Stomach (tissue), 19 donors: ENCODE data around the gene ZNF358. TPM values are rescaled to one million over a fixed set of nuclear protein-coding genes. Genes with fewer than 3 reads are reported as not detected.

Experiments
- DNase-seq, 2 donors: peaks; one replicate each; pipeline versions ENCODE4 v3.0.0 to v3.0.0-alpha.2; 2013 to 2019
- H3K27ac ChIP-seq, 5 donors: fragments of 200-600 bp in 4 of 5; sonication (generic) in 4 of 5; one replicate each; pipeline ENCODE4 v1.5.1; 2013 to 2019; ENCODE audit warnings: mild to moderate bottlenecking in 1 of 5, moderate library complexity in 1 of 5
- H3K27me3 ChIP-seq, 3 donors: fragments of 200-600 bp; sonication (generic); one replicate each; pipeline ENCODE4 v1.5.1; 2017 to 2019; ENCODE audit warnings: mixed run types in 1 of 3
- H3K36me3 ChIP-seq, 4 donors: fragments of 200-600 bp; sonication (generic); 1 replicate in 3 of 4; 2 replicates in 1 of 4; pipeline ENCODE4 v1.5.1; 2016 to 2019
- H3K4me1 ChIP-seq, 4 donors: fragments of 200-600 bp; sonication (generic); one replicate each; pipeline ENCODE4 v1.5.1; 2016 to 2019
- H3K4me3 ChIP-seq, 4 donors: fragments of 200-600 bp; sonication (generic) in 3 of 4; one replicate each; pipeline ENCODE4 v1.5.1; 2016 to 2019; ENCODE audit warnings: mild to moderate bottlenecking in 1 of 4
- H3K9me3 ChIP-seq, 4 donors: fragments of 200-600 bp; sonication (generic); one replicate each; pipeline ENCODE4 v1.5.1; 2016 to 2019
- CTCF ChIP-seq, 7 experiments: fragments of 450-650 bp in 4 of 7; fragments of 200-600 bp in 3 of 7; sonication (generic) in 3 of 7; IDR thresholded peaks; one replicate each; pipeline ENCODE4 v1.5.1; 2016 to 2019; ENCODE audit warnings: antibody characterized with exemption in 7 of 7, control low read depth in 2 of 7, mild to moderate bottlenecking in 1 of 7
- EP300 ChIP-seq: sonication (generic); formaldehyde crosslinking; IDR thresholded peaks from one replicate; pipeline ENCODE4 v1.6.1; 2017; ENCODE audit warnings: antibody characterized with exemption
- POLR2A ChIP-seq, 4 donors: fragments of 450-650 bp; IDR thresholded peaks; one replicate each; pipeline ENCODE4 v1.6.1; 2016; ENCODE audit warnings: antibody characterized with exemption in 4 of 4, control low read depth in 2 of 4, mild to moderate bottlenecking in 1 of 4, moderate library complexity in 1 of 4
- POLR2AphosphoS5 ChIP-seq, 3 donors: sonication (generic); formaldehyde crosslinking; IDR thresholded peaks; one replicate each; pipeline ENCODE4 v1.6.1; 2016; ENCODE audit warnings: antibody characterized with exemption in 3 of 3
- WGBS, 5 donors: extraction: QIAGEN DNeasy Blood & Tissue Kit in 3 of 5; methylation state at CpG; one replicate each; pipeline versions ENCODE4 v1.1.5 to v1.1.7; 2013 to 2018; 5-methylcytosine and 5-hydroxymethylcytosine counted together
- intact Hi-C: fragments of 100-400 bp; cut with DNase I; formaldehyde crosslinking; loops from one replicate; pipeline ENCODE4 v1.15.1; 2023; ENCODE audit warnings: low total_unique reads
- long read RNA-seq, 10 donors: transcript quantifications; one replicate each; lab custom pipeline, GENCODE V29; 2026
- polyA plus RNA-seq, 3 donors: library from polyadenylated mRNA; stranded (reverse); fragments of 200-250 nt; gene quantifications; one replicate each; pipeline ENCODE4 v1.2.3, GENCODE V29; 2013
- total RNA-seq, 5 donors: library from RNA; depleted of rRNA; stranded (reverse); fragments of >200 nt; gene quantifications; one replicate each; pipeline versions ENCODE4 v1.1.0 to v1.2.3, GENCODE V29; 2014 to 2016
- donor health status: healthy with polysubstance abuse.
- donor health status: Bipolar disorder and iron deficiency.
- donor health status: healthy.

The ZNF358 gene
- 100 to 1,000 TPM in 1 of 5 donors, 10 to 100 TPM in 3, 1 to 10 TPM in 1; 6.2 to 304 (median 84.0) TPM for total RNA-seq
- 10 to 100 TPM; 68.0 to 75.8 (median 72.4) TPM for polyA plus RNA-seq
- long read RNA-seq, donor 1, transcript ZNF358-202 (2 exons, 1,954 nt), result major isoform, 21 of 22 reads
- long read RNA-seq, donor 1, partial matches to known transcripts, result 0 of 22 reads
- long read RNA-seq, donor 1, other reads (novel, unspliced or antisense), result 0 of 22 reads
- long read RNA-seq, donor 2, transcript ZNF358-202 (2 exons, 1,954 nt), result major isoform, 15 of 25 reads
- long read RNA-seq, donor 2, partial matches to known transcripts, result 10 of 25 reads
- long read RNA-seq, donor 2, other reads (novel, unspliced or antisense), result 0 of 25 reads
- long read RNA-seq, donor 3, transcript ZNF358-202 (2 exons, 1,954 nt), result major isoform, 14 of 14 reads
- long read RNA-seq, donor 3, partial matches to known transcripts, result 0 of 14 reads
- long read RNA-seq, donor 3, other reads (novel, unspliced or antisense), result 0 of 14 reads
- long read RNA-seq, donor 4, partial matches to known transcripts, result 0 of 2 reads
- long read RNA-seq, donor 4, other reads (novel, unspliced or antisense), result 0 of 2 reads
- long read RNA-seq, donor 5, transcript ZNF358-202 (2 exons, 1,954 nt), result major isoform, 23 of 24 reads
- long read RNA-seq, donor 5, partial matches to known transcripts, result 0 of 24 reads
- long read RNA-seq, donor 5, other reads (novel, unspliced or antisense), result 0 of 24 reads
- long read RNA-seq, donor 6, transcript ZNF358-202 (2 exons, 1,954 nt), result major isoform, 43 of 43 reads
- long read RNA-seq, donor 6, partial matches to known transcripts, result 0 of 43 reads
- long read RNA-seq, donor 6, other reads (novel, unspliced or antisense), result 0 of 43 reads
- long read RNA-seq, donor 7, transcript ZNF358-202 (2 exons, 1,954 nt), result major isoform, 19 of 19 reads
- long read RNA-seq, donor 7, partial matches to known transcripts, result 0 of 19 reads
- long read RNA-seq, donor 7, other reads (novel, unspliced or antisense), result 0 of 19 reads
- long read RNA-seq, donor 8, transcript ZNF358-202 (2 exons, 1,954 nt), result major isoform, 20 of 20 reads
- long read RNA-seq, donor 8, partial matches to known transcripts, result 0 of 20 reads
- long read RNA-seq, donor 8, other reads (novel, unspliced or antisense), result 0 of 20 reads
- long read RNA-seq, donor 9, transcript ZNF358-202 (2 exons, 1,954 nt), result major isoform, 10 of 11 reads
- long read RNA-seq, donor 9, partial matches to known transcripts, result 0 of 11 reads
- long read RNA-seq, donor 9, other reads (novel, unspliced or antisense), result 0 of 11 reads
- long read RNA-seq, donor 10, transcript ZNF358-202 (2 exons, 1,954 nt), result major isoform, 9 of 9 reads
- long read RNA-seq, donor 10, partial matches to known transcripts, result 0 of 9 reads
- long read RNA-seq, donor 10, other reads (novel, unspliced or antisense), result 0 of 9 reads

GRCh38 chr19:7515645-7516151 is at the start of gene ZNF358:
TSS of gene ZNF358 (plus strand) at chr19:7516103. CDS start at chr19:7519243, 3,140 bp downstream.
- 1 to 11% (median 2%) methylated on average over 2 to 29 of the region's 33 CpGs for WGBS, 5 donors
- DNase-seq, result peak; percentile 78 to 93

GRCh38 chr19:7467009-7467989 is 48.6 kb upstream of the ZNF358 start:
- Histone ChIP-seq H3K27me3 (no peaks in the 10 kb centered on the region), H3K4me3 (no peak overlapping the region), H3K27ac (no peak overlapping the region), H3K9me3 (no peaks in the 10 kb centered on the region), H3K36me3 (peaks cover 93 to 100% (median 100%) of the 10 kb centered on the region in 4 donors), H3K4me1 (no peaks in the 10 kb centered on the region)
- TF ChIP-seq CTCF (IDR thresholded peaks at IDR 0.05), result no peak
- TF ChIP-seq POLR2AphosphoS5 (IDR thresholded peaks at IDR 0.05), result no peak
- no peak for TF ChIP-seq POLR2A (IDR thresholded peaks at IDR 0.05)
- no peak for TF ChIP-seq EP300
- intact Hi-C loops, result no loop called here
- DNase-seq, result no peak
- WGBS, 5 donors, result 94 to 97% (median 97%) methylated on average over 77 to 86 of the region's 86 CpGs

More at GRCh38 chr19:7515645-7516151, at the start of gene ZNF358:
- H3K27me3 ChIP-seq, result peaks cover 0 to 6% (median 0%) of the 10 kb centered on the region in 3 donors
- peaks cover 0 to 18% (median 17%) of the 10 kb centered on the region in 4 donors for H3K36me3 ChIP-seq
- H3K4me1 ChIP-seq, result peaks cover 12 to 42% (median 25%) of the 10 kb centered on the region in 4 donors
- intact Hi-C loops, result no loop called here
- peak within 1 kb of the TSS; percentile 59 to 83 (median 74) for H3K4me3 ChIP-seq
- H3K9me3 ChIP-seq, result no peaks in the 10 kb centered on the region
- H3K27ac ChIP-seq, result peak within 1 kb of the TSS; percentile 85 to 94 (median 87)
- no peak for TF ChIP-seq CTCF (IDR thresholded peaks at IDR 0.05)
- TF ChIP-seq POLR2A (IDR thresholded peaks at IDR 0.05), result no peak
- no peak for TF ChIP-seq EP300
- TF ChIP-seq POLR2AphosphoS5 (IDR thresholded peaks at IDR 0.05), result no peak

GRCh38 chr19:7468840-7469239 is 47.1 kb upstream of the ZNF358 start:
- Histone ChIP-seq H3K27me3 (no peaks in the 10 kb centered on the region), H3K4me3 (no peak overlapping the region), H3K36me3 (peaks cover 80 to 92% (median 91%) of the 10 kb centered on the region in 4 donors), H3K27ac (no peak overlapping the region), H3K9me3 (no peaks in the 10 kb centered on the region), H3K4me1 (no peaks in the 10 kb centered on the region)
- no peak for DNase-seq
- no peak for TF ChIP-seq POLR2A (IDR thresholded peaks at IDR 0.05)
- no peak for TF ChIP-seq EP300
- intact Hi-C loops, result no loop called here
- WGBS, 5 donors, result 86 to 92% (median 90%) methylated on average over 10 to 24 of the region's 24 CpGs
